Keratinocyte (primary cell): Measurements from ENCODE around the gene YAE1. TPM values are rescaled to one million over a fixed set of nuclear protein-coding genes. Genes with fewer than 3 reads are reported as not detected.

Experiments used
- DNase-seq: peaks from one replicate; pipeline ENCODE4 v3.0.0-alpha.2; 2011; ENCODE audit warnings: low read depth, missing footprints, low spot score
- FAIRE-seq: peaks from 2 replicates; lab custom pipeline; 2011; peaks lifted over from hg19 to GRCh38; lab: Jason Lieb, UNC
- H2AFZ ChIP-seq: 2 replicates; pipeline ENCODE4 v1.6.0; 2012; ENCODE audit warnings: low read length, control low read depth, inconsistent platforms; ENCODE audit not compliant: control insufficient read depth
- H3K27ac ChIP-seq: 2 replicates; pipeline ENCODE4 v1.5.1; 2011; ENCODE audit warnings: low read length; ENCODE audit not compliant: control insufficient read depth, insufficient read depth
- H3K27me3 ChIP-seq: 3 replicates; pipeline ENCODE4 v1.6.0; 2011; ENCODE audit warnings: low read length; ENCODE audit not compliant: control insufficient read depth, insufficient read depth; ENCODE audit errors: extremely low read depth
- H3K36me3 ChIP-seq, 2 experiments: 2 replicates in 1 of 2; 3 replicates in 1 of 2; pipeline ENCODE4 v1.5.1; 2011; ENCODE audit warnings: low read length in 2 of 2, mild to moderate bottlenecking in 1 of 2; ENCODE audit not compliant: control insufficient read depth in 2 of 2, insufficient read depth in 2 of 2; ENCODE audit errors: extremely low read depth in 1 of 2
- H3K4me1 ChIP-seq: 3 replicates; pipeline ENCODE4 v1.5.1; 2011; ENCODE audit warnings: low read length; ENCODE audit not compliant: control insufficient read depth, insufficient read depth; ENCODE audit errors: extremely low read depth
- H3K4me2 ChIP-seq: 3 replicates; pipeline ENCODE4 v1.6.0; 2011; ENCODE audit warnings: low read depth, low read length; ENCODE audit not compliant: control insufficient read depth, insufficient read depth; ENCODE audit errors: extremely low read depth
- H3K4me3 ChIP-seq, 3 experiments: fragments of 200-600 bp in 1 of 3; sonication (generic) in 1 of 3; 2 replicates in 2 of 3; 3 replicates in 1 of 3; pipeline ENCODE4 v1.5.1; 2011 to 2016; ENCODE audit warnings: low read length in 3 of 3, mild to moderate bottlenecking in 3 of 3, control low read depth in 2 of 3, inconsistent platforms in 1 of 3, low read depth in 1 of 3, mixed read lengths in 1 of 3, mixed run types in 1 of 3, moderate library complexity in 1 of 3; ENCODE audit not compliant: control insufficient read depth in 2 of 3, insufficient read depth in 2 of 3; ENCODE audit errors: extremely low read depth in 1 of 3
- H3K79me2 ChIP-seq: 2 replicates; pipeline ENCODE4 v1.6.0; 2012; ENCODE audit warnings: low read length; ENCODE audit not compliant: control insufficient read depth, insufficient read depth
- H3K9ac ChIP-seq: 3 replicates; pipeline ENCODE4 v1.6.0; 2011; ENCODE audit warnings: low read length; ENCODE audit not compliant: control insufficient read depth, insufficient read depth; ENCODE audit errors: extremely low read depth
- H3K9me1 ChIP-seq: 3 replicates; pipeline ENCODE4 v1.6.0; 2011; ENCODE audit warnings: low read length; ENCODE audit not compliant: control insufficient read depth, insufficient read depth; ENCODE audit errors: extremely low read depth
- H3K9me3 ChIP-seq: 2 replicates; pipeline ENCODE4 v1.5.1; 2012; ENCODE audit warnings: low read depth, low read length; ENCODE audit not compliant: control insufficient read depth
- H4K20me1 ChIP-seq: 3 replicates; pipeline ENCODE4 v1.6.0; 2011; ENCODE audit warnings: low read length; ENCODE audit not compliant: control insufficient read depth, insufficient read depth; ENCODE audit errors: extremely low read depth
- CTCF ChIP-seq, 3 experiments: IDR thresholded peaks in 1 of 3; conservative IDR thresholded peaks in 1 of 3; optimal IDR thresholded peaks in 1 of 3; 2 replicates in 2 of 3; 3 replicates in 1 of 3; pipeline versions ENCODE3 to v1.5.1; 2011; ENCODE audit warnings: low read length in 3 of 3, mild to moderate bottlenecking in 3 of 3, moderate library complexity in 2 of 3, control low read depth in 1 of 3, inconsistent platforms in 1 of 3; ENCODE audit not compliant: insufficient read depth in 2 of 3; ENCODE audit errors: extremely low read depth in 1 of 3
- EZH2 ChIP-seq: IDR thresholded peaks from one replicate; pipeline ENCODE4 v1.6.1; 2012; ENCODE audit warnings: inconsistent platforms, mild to moderate bottlenecking, low read length, moderate library complexity
- dilution Hi-C: fragments of 300-500 bp; cut with MboI; formaldehyde crosslinking; loops from one replicate; pipeline ENCODE4 v1.7.0; 2020; ENCODE audit warnings: low sequenced_read_pairs; ENCODE audit not compliant: extremely low pct_ligation_motif_present
- polyA plus RNA-seq, 5 experiments: library from polyadenylated mRNA; depleted of rRNA in 3 of 5; stranded (reverse) in 3 of 5; stranded (forward) in 1 of 5; unstranded in 1 of 5; fragments of >200 nt; gene quantifications; 1 replicate in 1 of 5; 2 replicates in 3 of 5; 3 replicates in 1 of 5; pipeline versions ENCODE4 v1.2.1 to v1.2.3, GENCODE V29; 2011 to 2012; ENCODE audit warnings: missing spikeins in 2 of 5, low read depth in 1 of 5, low replicate concordance in 1 of 5

YAE1 gene
- polyA plus RNA-seq, 1 donor (not counting 4 experiments of a cell fraction or from before 2014, with no cell fraction given): 43.7 TPM

DNA sequence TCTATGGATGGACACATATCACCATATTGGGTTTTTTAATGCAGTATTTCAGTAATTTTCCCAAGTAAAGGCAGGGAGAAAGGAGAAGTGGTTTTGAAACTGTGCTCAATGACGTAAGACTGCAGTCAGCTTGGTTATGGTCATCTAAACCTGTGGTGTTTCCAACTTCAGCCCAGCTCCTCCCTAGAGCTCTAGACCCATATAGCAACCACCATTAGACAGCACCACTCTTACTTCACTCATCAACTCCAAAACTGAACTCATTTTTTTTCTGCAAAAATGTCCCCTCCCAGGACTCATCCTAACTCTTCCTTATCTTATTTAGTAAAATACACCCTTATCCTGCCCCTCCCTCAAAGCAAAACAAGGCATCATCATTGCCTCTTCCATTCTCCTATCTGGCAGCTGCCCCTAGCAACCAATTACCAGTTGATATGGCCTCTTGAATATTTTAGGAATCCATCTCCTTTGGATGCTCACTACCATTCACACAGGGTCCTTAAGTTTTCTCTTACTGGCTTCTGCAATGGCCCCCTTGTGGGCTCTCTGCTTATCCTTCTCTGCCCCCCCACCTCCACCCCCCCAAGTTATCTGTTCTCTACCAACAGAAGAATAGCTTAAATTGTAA, 55.7 kb downstream of the YAE1 start:
- Histone ChIP-seq H3K79me2 (peaks cover 40% of the 10 kb centered on the region), H3K4me1 (peaks cover 45% of the 10 kb centered on the region), H3K27me3 (no peaks in the 10 kb centered on the region), H4K20me1 (no peaks in the 10 kb centered on the region), H3K9ac (peak overlapping the region; percentile 95), H3K9me3 (no peaks in the 10 kb centered on the region), H3K36me3 (peaks cover 2 to 6% of the 10 kb centered on the region in 2 experiments), H3K4me2 (peak overlapping the region; percentile 99), H3K4me3 (peak overlapping the region in 2 of 3 experiments; percentile 92 to 97), H3K9me1 (no peaks in the 10 kb centered on the region), H3K27ac (peak overlapping the region; percentile 92), H2AFZ (no peak overlapping the region)
- no peak for TF ChIP-seq EZH2
- TF ChIP-seq CTCF (optimal IDR thresholded peaks at IDR 0.05 in 1 of 3, IDR thresholded peaks at IDR 0.05 in 1 of 3, conservative IDR thresholded peaks at IDR 0.05 in 1 of 3; ENCODE audit: extremely low read depth in 1 of 3, insufficient read depth in 2 of 3, low read length in 3 of 3): no peak
- no peak for DNase-seq
- FAIRE-seq: no peak
- dilution Hi-C loops: no loop called here

Other genes with a start within 250 kb of the YAE1 start
- gene RALA, start 57.2 kb downstream of the YAE1 start, polyA plus RNA-seq: 40.5 to 64.6 TPM (median 44.2 TPM) in 3 replicates